ENCODE data around the gene NEURL1.
"Not testable (repeated sequence)": the region's sequence is repeated elsewhere in the genome, so short reads cannot be mapped to it uniquely, and the experiment has no call there.

Gene NEURL1

DNA sequence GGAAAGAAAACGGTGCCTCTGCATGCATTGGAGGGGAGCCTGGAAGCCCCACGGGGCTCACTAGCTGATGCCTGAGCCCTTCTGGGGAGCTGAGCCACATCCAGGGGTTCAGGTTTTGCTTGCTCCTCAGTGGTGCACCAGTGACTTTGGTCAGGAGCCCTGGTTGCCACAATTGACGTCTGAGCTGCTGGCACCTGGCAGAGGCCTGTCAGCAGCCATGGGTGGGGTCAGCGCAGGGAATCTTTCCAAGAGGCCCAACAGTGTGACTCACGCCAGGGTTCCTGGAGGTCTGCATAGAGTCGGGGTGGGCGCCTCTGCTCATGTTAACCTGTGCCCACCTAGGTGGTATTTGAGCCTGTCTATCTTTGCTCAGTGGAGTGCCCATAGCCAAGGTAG lies 138.7 kb downstream of the NEURL1 start:
- no peak for DNase-seq (ENCODE audit: low spot score)
- no peak for TF ChIP-seq CTCF (IDR thresholded peaks at IDR 0.05; ENCODE audit: borderline replicate concordance, control extremely low read depth, extremely low read depth, insufficient read depth, missing control alignments)
- in situ Hi-C loops (cut with MboI; ENCODE audit: low sequenced_read_pairs, unreplicated experiment) = no loop called here

DNA sequence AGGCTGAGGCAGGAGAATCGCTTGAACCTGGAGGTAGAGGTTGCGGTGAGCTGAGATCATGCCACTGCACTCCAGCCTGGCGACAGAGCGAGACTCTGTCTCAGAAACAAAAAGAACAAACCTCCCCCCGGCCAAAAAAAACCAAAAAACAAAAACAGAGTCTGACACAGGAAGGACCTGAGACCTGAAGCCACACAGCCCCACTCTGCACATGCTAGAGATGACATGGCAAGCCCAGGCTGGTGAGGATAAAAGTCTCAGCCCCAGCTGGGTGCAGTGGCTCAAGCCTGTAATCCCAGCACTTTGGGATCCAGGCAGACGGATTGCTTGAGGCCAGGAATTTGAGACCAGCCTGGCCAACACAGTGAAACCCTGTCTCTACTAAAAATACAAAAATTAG lies 139.4 kb downstream of the NEURL1 start:
- in situ Hi-C loops (cut with MboI; ENCODE audit: low sequenced_read_pairs, unreplicated experiment); DNase-seq (ENCODE audit: low spot score): not testable (repeated sequence)

DNA sequence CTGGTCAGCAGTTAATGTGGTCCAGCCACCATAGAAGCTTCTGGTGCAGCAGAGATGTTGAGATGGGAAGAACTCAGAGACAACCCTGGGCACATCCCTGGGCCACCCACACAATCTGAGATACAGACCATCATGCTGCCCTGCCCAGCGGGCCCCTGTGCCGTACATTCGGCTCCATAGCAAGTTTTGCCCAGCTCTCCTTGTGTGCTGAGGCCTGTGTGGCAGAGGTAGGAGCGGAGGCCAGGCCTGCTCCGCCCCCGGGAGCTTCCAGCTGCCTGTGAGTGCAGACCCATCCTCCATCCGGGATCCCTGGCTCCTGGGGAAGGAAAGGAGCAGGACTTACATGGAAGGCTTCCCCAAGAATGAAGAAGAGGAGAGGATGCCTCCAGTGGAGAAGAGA lies 140.3 kb downstream of the NEURL1 start:
- TF ChIP-seq CTCF (IDR thresholded peaks at IDR 0.05; ENCODE audit: borderline replicate concordance, control extremely low read depth, extremely low read depth, insufficient read depth, missing control alignments) = no peak
- in situ Hi-C loops (cut with MboI; ENCODE audit: low sequenced_read_pairs, unreplicated experiment) = no loop called here

GRCh38 chr10:103635580-103635979 lies 142.1 kb downstream of the NEURL1 start:
- in situ Hi-C loops (cut with MboI; ENCODE audit: low sequenced_read_pairs, unreplicated experiment) = no loop called here
- TF ChIP-seq CTCF (IDR thresholded peaks at IDR 0.05; ENCODE audit: borderline replicate concordance, control extremely low read depth, extremely low read depth, insufficient read depth, missing control alignments) = no peak
- no peak for DNase-seq (ENCODE audit: low spot score)

More for the DNA sequence above, 140.3 kb downstream of the NEURL1 start:
- DNase-seq (ENCODE audit: low spot score) = no peak

DNA sequence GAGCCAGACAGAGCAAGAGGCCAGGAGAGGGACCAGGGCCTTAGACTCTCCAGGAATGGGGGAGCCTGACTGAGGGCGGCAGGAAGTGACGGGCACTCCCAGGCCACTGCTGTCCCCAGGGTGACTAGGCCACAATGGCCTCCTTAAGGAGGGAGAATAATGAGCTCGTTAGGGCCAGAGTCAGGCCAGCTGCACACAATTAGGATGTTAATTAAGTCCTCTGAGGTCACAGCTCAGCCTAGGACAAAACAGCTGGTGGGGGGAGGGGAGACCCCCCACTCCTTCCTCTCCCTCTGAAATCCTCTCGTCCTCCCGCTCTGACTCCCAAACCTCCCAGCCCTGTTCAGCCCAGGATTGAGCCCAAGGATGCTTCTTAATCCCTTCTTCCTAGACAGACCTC lies 143.0 kb downstream of the NEURL1 start:
- TF ChIP-seq CTCF (IDR thresholded peaks at IDR 0.05; ENCODE audit: borderline replicate concordance, control extremely low read depth, extremely low read depth, insufficient read depth, missing control alignments) = no peak
- no peak for DNase-seq (ENCODE audit: low spot score)
- in situ Hi-C loops (cut with MboI; ENCODE audit: low sequenced_read_pairs, unreplicated experiment) = no loop called here

- in situ Hi-C loops (cut with MboI; ENCODE audit: low sequenced_read_pairs, unreplicated experiment) = no loop called here
- TF ChIP-seq CTCF (IDR thresholded peaks at IDR 0.05; ENCODE audit: borderline replicate concordance, control extremely low read depth, extremely low read depth, insufficient read depth, missing control alignments) = no peak
- no peak for DNase-seq (ENCODE audit: low spot score)
Observed at GRCh38 chr10:103637011-103637410, 143.5 kb downstream of the NEURL1 start.

DNA sequence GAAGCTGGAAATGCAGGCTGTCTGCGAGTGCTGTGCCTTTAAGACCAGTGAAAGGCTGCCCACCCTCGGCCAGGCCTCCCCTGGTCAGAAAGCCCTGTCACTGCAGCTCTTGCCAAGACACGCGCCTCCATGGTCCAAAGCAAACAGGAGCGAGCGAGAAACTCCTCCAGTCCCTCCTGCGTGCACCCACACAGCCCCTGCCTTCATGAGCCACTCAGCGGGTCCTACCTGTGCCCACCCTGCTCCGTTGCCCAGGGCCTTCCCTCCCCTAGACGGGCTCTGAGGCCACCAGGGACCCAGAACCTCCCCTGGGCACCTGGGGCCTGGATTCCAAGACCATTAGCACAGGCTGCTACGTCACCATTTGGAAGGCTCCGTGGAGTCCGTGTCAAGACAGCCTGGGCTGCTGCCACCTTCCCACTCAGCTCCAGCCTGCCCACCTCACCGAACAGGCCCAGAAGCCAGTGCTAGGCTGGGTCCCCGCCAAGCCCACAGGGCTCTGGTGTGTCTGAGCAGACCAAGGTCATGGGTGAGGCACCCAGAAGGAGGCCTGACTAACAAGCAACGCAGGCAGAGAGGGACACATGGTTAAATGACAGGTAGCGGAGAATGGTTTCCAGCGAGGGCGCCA lies 144.5 kb downstream of the NEURL1 start:
- no peak for DNase-seq (ENCODE audit: low spot score)
- in situ Hi-C loops (cut with MboI; ENCODE audit: low sequenced_read_pairs, unreplicated experiment) = no loop called here
- no peak for TF ChIP-seq CTCF (IDR thresholded peaks at IDR 0.05; ENCODE audit: borderline replicate concordance, control extremely low read depth, extremely low read depth, insufficient read depth, missing control alignments)
